Measurements from ENCODE around the gene FDX1. TPM values are rescaled to one million over a fixed set of nuclear protein-coding genes. Genes with fewer than 3 reads are reported as not detected.
A peak's percentile ranks its signal among the peaks of the same experiment; 100 is the strongest.

The FDX1 gene
- total and polyA plus RNA-seq, 12 donors, result 51.1 to 1,586 (median 315) TPM

- no peak overlapping the region for H3K4me3 ChIP-seq
- H3K9me3 ChIP-seq (replicated peaks in 1 of 3), result no peaks in the 10 kb centered on the region
- no peak overlapping the region for H3K27ac ChIP-seq
- 69 to 72% (median 71%) methylated on average over 4 of the region's 4 CpGs for WGBS, 4 donors
- H3K4me1 ChIP-seq (replicated peaks in 1 of 2), result no peaks in the 10 kb centered on the region
- no peaks in the 10 kb centered on the region for H3K36me3 ChIP-seq (replicated peaks in 1 of 2)
- no peaks in the 10 kb centered on the region for H3K27me3 ChIP-seq
- no peak for DNase-seq
- intact Hi-C loops (cut with DNase I), result no loop called here
- TF ChIP-seq POLR2A (IDR thresholded peaks at IDR 0.05) (no peak), CTCF (IDR thresholded peaks at IDR 0.05) (no peak)
Observed at GRCh38 chr11:110486156-110486555, 56.4 kb downstream of the FDX1 start.

GRCh38 chr11:110488446-110488845 is 58.7 kb downstream of the FDX1 start:
- no peaks in the 10 kb centered on the region for H3K36me3 ChIP-seq (replicated peaks in 1 of 2)
- no peak overlapping the region for H3K4me3 ChIP-seq
- no peak for DNase-seq
- 45 to 96% (median 61%) methylated on average over 2 of the region's 2 CpGs for WGBS, 4 donors
- no peaks in the 10 kb centered on the region for H3K9me3 ChIP-seq (replicated peaks in 1 of 3)
- no peak overlapping the region for H3K27ac ChIP-seq
- H3K4me1 ChIP-seq (replicated peaks in 1 of 2), result no peaks in the 10 kb centered on the region
- intact Hi-C loops (cut with DNase I), result no loop called here
- no peaks in the 10 kb centered on the region for H3K27me3 ChIP-seq
- TF ChIP-seq CTCF (IDR thresholded peaks at IDR 0.05), result no peak
- no peak for TF ChIP-seq POLR2A (IDR thresholded peaks at IDR 0.05)

- H3K4me3 ChIP-seq, result no peak overlapping the region
- H3K9me3 ChIP-seq (replicated peaks in 1 of 3), result no peaks in the 10 kb centered on the region
- no peaks in the 10 kb centered on the region for H3K36me3 ChIP-seq (replicated peaks in 1 of 2)
- DNase-seq, result peak in 4 of 7 donors; percentile 37 to 59 (median 54)
- no peaks in the 10 kb centered on the region for H3K4me1 ChIP-seq (replicated peaks in 1 of 2)
- 79 to 94% (median 91%) methylated on average over 1 of the region's 1 CpG for whole genome bisulfite sequencing, 4 donors
- no peaks in the 10 kb centered on the region for H3K27me3 ChIP-seq
- no peak for TF ChIP-seq POLR2A (IDR thresholded peaks at IDR 0.05)
- TF ChIP-seq CTCF (IDR thresholded peaks at IDR 0.05), result no peak
- intact Hi-C loops (cut with DNase I), result no loop called here
- peak overlapping the region in 1 of 5 donors; percentile 49 for H3K27ac ChIP-seq
Observed at GRCh38 chr11:110490886-110491285, 61.1 kb downstream of the FDX1 start.

- H3K4me1 ChIP-seq (replicated peaks in 1 of 2), result no peaks in the 10 kb centered on the region
- no peak for DNase-seq
- no peak for TF ChIP-seq POLR2A (IDR thresholded peaks at IDR 0.05)
- no peak for TF ChIP-seq CTCF (IDR thresholded peaks at IDR 0.05)
- no peaks in the 10 kb centered on the region for H3K36me3 ChIP-seq (replicated peaks in 1 of 2)
- intact Hi-C loops (cut with DNase I), result no loop called here
- H3K27me3 ChIP-seq, result no peaks in the 10 kb centered on the region
- no peak overlapping the region for H3K27ac ChIP-seq
- WGBS, 4 donors, result 78 to 89% (median 83%) methylated on average over 6 to 7 of the region's 7 CpGs
- H3K9me3 ChIP-seq (replicated peaks in 1 of 3), result no peaks in the 10 kb centered on the region
- no peak overlapping the region for H3K4me3 ChIP-seq
Observed at GRCh38 chr11:110491577-110492320, 62.0 kb downstream of the FDX1 start.

All from adrenal gland (tissue), 12 donors.